Measurements from ENCODE around the gene CCL18.
"Not testable (repeated sequence)": the region's sequence is repeated elsewhere in the genome, so short reads cannot be mapped to it uniquely, and the experiment has no call there.

The CCL18 gene

DNA sequence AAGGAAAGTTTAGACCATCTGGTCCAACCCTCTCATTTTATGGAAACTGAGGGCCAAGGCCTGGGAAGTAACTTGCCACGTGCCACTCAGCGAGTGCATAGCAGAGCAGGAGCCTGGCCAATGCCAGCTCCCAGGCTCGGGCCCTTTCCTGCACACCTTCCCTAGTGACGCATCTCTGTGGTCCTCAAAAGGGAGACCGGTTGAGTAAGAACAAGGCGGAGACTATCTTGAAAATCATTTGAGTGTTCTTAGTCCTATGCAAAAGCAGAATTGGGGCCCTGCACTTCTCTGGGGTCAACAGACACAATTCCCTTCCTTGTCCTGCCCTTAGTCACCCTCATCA is 42.4 kb downstream of the CCL18 start:
- no peak overlapping the region for H3K27ac Mint-ChIP-seq
- no peaks in the 10 kb centered on the region for H3K36me3 Mint-ChIP-seq (ENCODE audit: low read depth)
- TF ChIP-seq, protein P1, sequence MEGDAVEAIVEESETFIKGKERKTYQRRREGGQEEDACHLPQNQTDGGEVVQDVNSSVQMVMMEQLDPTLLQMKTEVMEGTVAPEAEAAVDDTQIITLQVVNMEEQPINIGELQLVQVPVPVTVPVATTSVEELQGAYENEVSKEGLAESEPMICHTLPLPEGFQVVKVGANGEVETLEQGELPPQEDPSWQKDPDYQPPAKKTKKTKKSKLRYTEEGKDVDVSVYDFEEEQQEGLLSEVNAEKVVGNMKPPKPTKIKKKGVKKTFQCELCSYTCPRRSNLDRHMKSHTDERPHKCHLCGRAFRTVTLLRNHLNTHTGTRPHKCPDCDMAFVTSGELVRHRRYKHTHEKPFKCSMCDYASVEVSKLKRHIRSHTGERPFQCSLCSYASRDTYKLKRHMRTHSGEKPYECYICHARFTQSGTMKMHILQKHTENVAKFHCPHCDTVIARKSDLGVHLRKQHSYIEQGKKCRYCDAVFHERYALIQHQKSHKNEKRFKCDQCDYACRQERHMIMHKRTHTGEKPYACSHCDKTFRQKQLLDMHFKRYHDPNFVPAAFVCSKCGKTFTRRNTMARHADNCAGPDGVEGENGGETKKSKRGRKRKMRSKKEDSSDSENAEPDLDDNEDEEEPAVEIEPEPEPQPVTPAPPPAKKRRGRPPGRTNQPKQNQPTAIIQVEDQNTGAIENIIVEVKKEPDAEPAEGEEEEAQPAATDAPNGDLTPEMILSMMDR (IDR thresholded peaks at IDR 0.05): no peak
- DNase-seq: no peak
- peaks cover 31% of the 10 kb centered on the region for H3K27me3 Mint-ChIP-seq (ENCODE audit: low read depth, poor library complexity)
- peaks cover 7% of the 10 kb centered on the region for H3K4me1 Mint-ChIP-seq
- no peaks in the 10 kb centered on the region for H3K9me3 Mint-ChIP-seq
- H3K4me3 Mint-ChIP-seq: no peak overlapping the region

DNA sequence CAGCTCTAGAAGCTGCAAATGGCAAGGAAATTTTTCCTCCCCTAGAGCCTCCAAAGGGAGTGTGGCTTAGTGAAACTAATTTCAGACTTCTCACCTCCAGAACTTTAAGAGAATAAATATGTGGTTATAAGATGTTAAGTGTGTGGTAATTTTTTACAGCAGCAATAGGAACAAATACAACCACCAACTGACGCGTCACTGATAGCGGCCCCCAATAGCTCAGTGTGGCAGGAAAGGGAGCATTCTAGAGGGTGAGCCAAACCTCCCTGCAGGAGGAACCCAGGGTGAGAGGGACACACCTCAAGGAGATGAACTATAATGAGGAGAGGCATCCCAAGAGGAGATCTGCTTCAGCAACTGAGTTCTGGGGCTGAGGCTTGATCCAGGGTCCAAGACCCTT is 43.6 kb downstream of the CCL18 start:
- Mint-ChIP-seq H3K4me1 (peaks cover 7% of the 10 kb centered on the region), H3K27me3 (ENCODE audit: low read depth, poor library complexity) (peaks cover 27% of the 10 kb centered on the region), H3K36me3 (ENCODE audit: low read depth) (no peaks in the 10 kb centered on the region), H3K4me3 (no peak overlapping the region), H3K27ac (no peak overlapping the region), H3K9me3 (peaks cover 8% of the 10 kb centered on the region)
- DNase-seq: no peak
- TF ChIP-seq, protein P1 (IDR thresholded peaks at IDR 0.05): no peak

DNA sequence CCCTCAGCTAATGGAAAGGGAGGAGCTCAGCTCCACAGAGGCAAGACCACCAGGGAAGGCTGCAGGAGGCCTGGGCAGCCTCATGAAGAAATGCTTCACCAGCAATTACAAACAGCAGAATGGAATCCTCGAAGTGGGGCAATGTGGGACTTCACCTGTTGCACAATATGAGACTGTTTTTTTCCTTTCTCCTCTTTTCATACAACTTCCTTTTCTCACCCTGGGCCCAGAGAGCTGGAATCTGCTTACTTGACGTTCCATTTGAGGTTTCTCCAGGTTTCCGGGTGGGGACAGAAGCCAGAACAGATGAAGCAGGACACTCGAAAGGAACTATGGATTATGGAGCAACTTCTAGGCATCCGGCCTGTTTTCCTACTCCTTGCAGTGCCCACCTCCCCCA is 44.2 kb downstream of the CCL18 start:
- H3K9me3 Mint-ChIP-seq; H3K4me3 Mint-ChIP-seq; H3K4me1 Mint-ChIP-seq; H3K36me3 Mint-ChIP-seq (ENCODE audit: low read depth); DNase-seq; H3K27ac Mint-ChIP-seq: not testable (repeated sequence)
- peaks cover 23% of the 10 kb centered on the region for H3K27me3 Mint-ChIP-seq (ENCODE audit: low read depth, poor library complexity)

DNA sequence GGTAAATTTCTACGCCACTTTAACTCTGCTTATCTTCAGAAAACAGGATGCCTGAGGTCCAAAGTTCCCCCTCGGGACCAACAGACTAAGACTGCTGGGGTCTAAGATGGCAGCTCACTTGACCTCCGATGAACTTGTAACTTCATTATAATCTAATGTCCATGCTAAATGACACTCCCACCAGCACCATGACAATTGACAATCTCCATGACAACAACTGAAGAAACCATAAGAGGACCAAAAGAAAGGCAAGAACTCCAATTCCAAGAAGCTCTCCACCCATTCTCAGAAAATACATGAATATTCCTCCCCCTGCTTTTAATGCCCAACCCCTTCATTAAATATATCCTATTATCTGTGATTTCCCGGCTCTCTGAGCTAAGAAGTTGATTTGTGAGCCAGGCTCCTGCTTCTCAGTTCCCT is 47.0 kb downstream of the CCL18 start:
- H3K4me3 Mint-ChIP-seq: no peak overlapping the region
- no peak for DNase-seq
- TF ChIP-seq, protein P1 (IDR thresholded peaks at IDR 0.05): no peak
- H3K4me1 Mint-ChIP-seq: no peaks in the 10 kb centered on the region
- no peaks in the 10 kb centered on the region for H3K36me3 Mint-ChIP-seq (ENCODE audit: low read depth)
- H3K27ac Mint-ChIP-seq: no peak overlapping the region
- H3K9me3 Mint-ChIP-seq: peaks cover 9% of the 10 kb centered on the region
- peaks cover 12% of the 10 kb centered on the region for H3K27me3 Mint-ChIP-seq (ENCODE audit: low read depth, poor library complexity)

DNA sequence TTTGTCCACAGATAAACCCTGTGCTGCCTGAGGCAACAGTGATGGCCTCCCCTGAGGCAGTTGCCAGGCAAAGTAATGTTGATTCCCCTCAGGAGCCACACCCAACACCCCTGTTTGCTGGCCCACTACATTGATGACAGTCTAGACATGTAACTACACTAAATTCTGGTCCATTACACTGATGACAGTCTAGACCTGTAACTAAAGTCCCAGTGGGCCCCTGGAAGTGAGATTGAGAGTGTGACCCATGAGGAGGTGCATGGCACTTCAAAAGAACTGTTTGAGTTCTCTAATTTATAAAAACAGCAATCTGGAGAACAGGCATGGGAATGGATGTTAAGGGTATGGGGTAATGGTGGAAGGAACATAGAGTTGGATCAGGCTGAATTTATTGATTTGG is 48.5 kb downstream of the CCL18 start:
- TF ChIP-seq, protein P1 (IDR thresholded peaks at IDR 0.05): no peak
- H3K36me3 Mint-ChIP-seq (ENCODE audit: low read depth): no peaks in the 10 kb centered on the region

DNA sequence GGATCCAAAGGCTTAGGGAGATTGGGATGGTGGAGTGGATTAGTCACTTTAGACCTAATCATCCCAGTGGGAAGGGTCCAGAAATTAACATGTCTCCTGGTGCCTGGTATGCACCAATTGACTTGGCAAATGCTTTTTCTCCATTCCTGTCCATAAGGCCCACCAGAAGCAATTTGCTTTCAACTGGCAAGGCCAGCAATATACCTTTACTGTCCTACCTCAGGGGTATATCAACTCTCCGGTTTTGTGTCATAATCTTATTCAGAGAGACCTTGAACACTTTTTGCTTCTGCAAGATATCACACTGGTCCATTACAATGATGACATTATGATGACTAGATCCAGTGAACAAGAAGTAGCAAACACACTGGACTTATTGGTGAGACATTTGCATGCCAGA is 49.1 kb downstream of the CCL18 start:
- not testable (repeated sequence) for DNase-seq, H3K27ac Mint-ChIP-seq, H3K4me3 Mint-ChIP-seq

More for the DNA sequence above, 48.5 kb downstream of the CCL18 start:
- Mint-ChIP-seq H3K4me3 (no peak overlapping the region), H3K27ac (no peak overlapping the region), H3K27me3 (ENCODE audit: low read depth, poor library complexity) (peaks cover 10% of the 10 kb centered on the region), H3K4me1 (peaks cover 9% of the 10 kb centered on the region), H3K9me3 (peaks cover 9% of the 10 kb centered on the region)
- DNase-seq: no peak

DNA sequence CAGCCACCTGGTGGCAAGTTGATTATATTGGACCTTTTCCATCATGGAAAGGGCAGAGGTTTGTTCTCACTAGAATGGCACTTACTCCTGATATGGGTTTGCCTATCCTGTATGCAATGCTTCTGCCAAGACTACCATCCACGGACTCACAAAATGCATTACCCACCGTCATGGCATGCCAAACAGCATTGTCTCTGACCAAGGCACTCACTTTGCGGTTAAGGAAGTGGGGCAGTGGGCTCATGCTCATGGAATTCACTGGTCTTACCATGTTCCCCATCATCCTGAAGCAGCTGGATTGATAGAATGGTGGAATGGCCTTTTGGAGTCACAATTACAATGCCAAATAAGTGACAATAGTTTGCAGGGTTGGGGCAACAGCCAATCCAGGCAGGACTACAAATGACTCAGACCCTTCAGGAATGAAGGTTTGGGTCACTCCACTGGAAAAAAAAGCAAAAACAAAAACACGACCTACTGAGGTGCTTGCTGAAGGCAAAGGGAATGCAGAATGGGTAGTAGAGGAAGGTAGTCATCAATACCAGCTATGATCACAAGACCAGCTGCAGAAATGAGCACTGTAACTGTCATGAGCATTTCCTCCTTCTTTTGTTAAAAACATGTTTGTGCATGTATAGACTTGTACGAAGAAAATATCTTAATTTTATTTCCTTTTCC is 51.0 kb downstream of the CCL18 start:
- H3K27ac Mint-ChIP-seq; H3K27me3 Mint-ChIP-seq (ENCODE audit: low read depth, poor library complexity); H3K36me3 Mint-ChIP-seq (ENCODE audit: low read depth); DNase-seq; H3K4me3 Mint-ChIP-seq: not testable (repeated sequence)
- H3K9me3 Mint-ChIP-seq: peaks cover 11% of the 10 kb centered on the region
- H3K4me1 Mint-ChIP-seq: peaks cover 13% of the 10 kb centered on the region

More for the DNA sequence above, 49.1 kb downstream of the CCL18 start:
- not testable (repeated sequence) for H3K36me3 Mint-ChIP-seq (ENCODE audit: low read depth); H3K9me3 Mint-ChIP-seq; H3K27me3 Mint-ChIP-seq (ENCODE audit: low read depth, poor library complexity)
- peaks cover 13% of the 10 kb centered on the region for H3K4me1 Mint-ChIP-seq

DNA sequence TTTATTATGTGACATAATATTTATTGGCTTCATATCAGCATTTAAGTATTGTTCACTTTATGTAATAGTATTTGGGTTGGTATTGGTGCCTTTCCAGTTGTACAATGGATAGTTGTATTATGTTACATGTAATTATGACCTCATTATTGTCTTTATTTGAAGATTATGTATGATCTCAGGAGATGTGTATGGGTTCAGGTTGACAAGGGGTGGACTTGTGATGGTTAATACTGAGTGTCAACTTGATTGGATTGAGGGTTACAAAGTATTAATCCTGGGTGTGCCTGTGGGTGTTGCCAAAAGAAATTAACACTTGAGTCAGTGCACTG is 51.5 kb downstream of the CCL18 start:
- not testable (repeated sequence) for H3K4me3 Mint-ChIP-seq; DNase-seq; H3K27me3 Mint-ChIP-seq (ENCODE audit: low read depth, poor library complexity); H3K36me3 Mint-ChIP-seq (ENCODE audit: low read depth); H3K27ac Mint-ChIP-seq
- H3K9me3 Mint-ChIP-seq: peaks cover 13% of the 10 kb centered on the region
- peaks cover 13% of the 10 kb centered on the region for H3K4me1 Mint-ChIP-seq
